Pancreas (tissue), 10 donors: Measurements from ENCODE around the gene BTBD17. TPM values are rescaled to one million over a fixed set of nuclear protein-coding genes. Genes with fewer than 3 reads are reported as not detected.

Experiments
- ATAC-seq, 4 donors: fragments of 200-7000 bp; cut with Tn5 transposase; one replicate each; pipeline versions ENCODE4 v1.8.0 to v1.9.1; 2020; ENCODE audit warnings: mild to moderate bottlenecking in 4 of 4, moderate library complexity in 4 of 4
- DNase-seq, 6 donors: peaks; one replicate each; pipeline ENCODE4 v3.0.0-alpha.2; 2020
- FAIRE-seq: peaks from 2 replicates; lab custom pipeline; 2012; peaks lifted over from hg19 to GRCh38; lab: Jason Lieb, UNC
- H3K27ac ChIP-seq, 4 donors: fragments of 200-600 bp; sonication (generic); 1 replicate in 3 of 4; 2 replicates in 1 of 4; pipeline versions ENCODE4 v1.5.0 to v1.8.0; 2020
- H3K27me3 ChIP-seq, 4 donors: fragments of 200-600 bp; one replicate each; pipeline ENCODE4 v1.8.0; 2021
- H3K36me3 ChIP-seq, 3 donors: fragments of 200-600 bp; sonication (generic) in 1 of 3; one replicate each; pipeline versions ENCODE4 v1.5.0 to v1.8.0; 2020 to 2021
- H3K4me1 ChIP-seq, 3 donors: fragments of 200-600 bp; one replicate each; pipeline ENCODE4 v1.8.0; 2021
- H3K4me3 ChIP-seq, 4 donors: fragments of 200-600 bp; sonication (generic) in 2 of 4; one replicate each; pipeline versions ENCODE4 v1.5.0 to v1.8.0; 2020 to 2021
- H3K9me3 ChIP-seq, 4 donors: fragments of 200-600 bp; one replicate each; pipeline ENCODE4 v1.8.0; 2021
- WGBS, 2 donors: extraction: QIAGEN DNeasy Blood & Tissue Kit; methylation state at CpG; one replicate each; pipeline ENCODE4 v1.1.7; 2013; 5-methylcytosine and 5-hydroxymethylcytosine counted together
- intact Hi-C, 3 donors: fragments of 100-400 bp; cut with DNase I; formaldehyde crosslinking; loops; one replicate each; pipeline versions ENCODE4 v1.11.1 to v1.14.2; 2022
- polyA plus RNA-seq, 2 donors: library from polyadenylated mRNA; stranded (reverse); fragments of 200-250 nt; gene quantifications; one replicate each; pipeline ENCODE4 v1.2.3, GENCODE V29; 2013
- total RNA-seq, 6 donors: library from RNA; stranded (reverse); fragmentation: NEBNext Ultra II Directional in 4 of 6; extraction: Animal tissue kit (Norgen Biotek cat#: 25700) in 4 of 6; gene quantifications; one replicate each; pipeline versions ENCODE4 v1.2.1 to v1.2.4, GENCODE V29; 2021 to 2023
- TF ChIP-seq, protein P1 (sequence below), 4 donors: fragments of 200-600 bp; sonication (generic) in 3 of 4; IDR thresholded peaks; one replicate each; pipeline versions ENCODE4 v1.5.0 to v1.8.0; 2021; ENCODE audit warnings: antibody characterized with exemption in 4 of 4
- donor health status: healthy with polysubstance abuse.
- donor health status: DM: no; HTN: no; CAD: no; lungs with moderate emphysema.
- donor health status: DM: no; HTN: no; CAD: no.
- donor health status: control.
- donor health status: control.
- donor health status: Bipolar disorder and iron deficiency.
- donor health status: DM: yes; HTN: yes; CAD: no.
- donor health status: DM: no; HTN: no; CAD: no.
- donor health status: DM: no; HTN: no; CAD: no.
- donor health status: DM: yes; HTN: yes; CAD: no.

BTBD17 gene, protein sequence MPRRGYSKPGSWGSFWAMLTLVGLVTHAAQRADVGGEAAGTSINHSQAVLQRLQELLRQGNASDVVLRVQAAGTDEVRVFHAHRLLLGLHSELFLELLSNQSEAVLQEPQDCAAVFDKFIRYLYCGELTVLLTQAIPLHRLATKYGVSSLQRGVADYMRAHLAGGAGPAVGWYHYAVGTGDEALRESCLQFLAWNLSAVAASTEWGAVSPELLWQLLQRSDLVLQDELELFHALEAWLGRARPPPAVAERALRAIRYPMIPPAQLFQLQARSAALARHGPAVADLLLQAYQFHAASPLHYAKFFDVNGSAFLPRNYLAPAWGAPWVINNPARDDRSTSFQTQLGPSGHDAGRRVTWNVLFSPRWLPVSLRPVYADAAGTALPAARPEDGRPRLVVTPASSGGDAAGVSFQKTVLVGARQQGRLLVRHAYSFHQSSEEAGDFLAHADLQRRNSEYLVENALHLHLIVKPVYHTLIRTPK
- total RNA-seq (under 1 TPM; 0.08 to 0.22 (median 0.15) TPM), polyA plus RNA-seq (1 to 10 TPM in 1 of 2 donors, under 1 TPM in 1; 0.19 to 1.7 TPM)

DNA sequence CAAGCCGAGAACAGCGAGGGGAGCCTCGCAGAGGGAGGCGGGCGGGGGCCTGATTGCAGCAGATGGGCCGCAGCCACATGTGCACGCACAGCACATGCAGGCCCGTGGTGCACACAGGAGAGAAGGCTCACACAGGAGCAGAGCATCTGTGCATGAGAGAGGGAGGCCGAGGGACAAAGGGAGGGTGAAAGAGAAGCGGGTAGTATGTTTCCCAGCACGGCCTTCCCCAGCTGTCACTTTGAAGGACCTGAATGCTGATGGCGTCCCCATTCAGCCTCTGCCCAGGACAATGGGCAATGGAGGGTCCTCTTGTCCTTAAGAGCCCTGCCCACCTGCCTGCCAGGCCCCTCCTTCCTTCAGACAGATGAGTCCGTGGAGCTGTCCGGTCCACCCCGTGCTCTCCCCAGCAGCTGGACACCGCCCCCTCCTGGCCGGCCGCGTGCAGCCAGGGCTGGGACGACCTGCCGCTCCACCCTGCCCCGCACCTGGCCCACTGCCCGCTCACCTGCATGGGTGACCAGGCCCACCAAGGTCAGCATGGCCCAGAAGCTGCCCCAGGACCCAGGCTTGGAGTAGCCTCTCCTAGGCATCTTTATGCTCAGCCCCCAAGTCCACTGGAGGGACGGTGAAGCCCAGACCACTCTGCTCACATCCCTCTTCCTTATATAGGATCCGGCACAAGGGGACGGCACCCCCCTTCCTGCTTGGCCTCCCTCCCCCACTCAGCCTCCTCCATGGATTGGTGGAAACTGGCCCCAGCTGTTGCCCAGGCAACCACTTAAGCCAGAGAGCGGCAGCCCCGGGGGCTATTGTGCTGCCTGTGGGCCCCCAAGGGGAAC lies at the start of gene BTBD17:
TSS of gene BTBD17 (minus strand) at position 639 of the 839 bp plus-strand sequence. CDS start at position 590, 49 bp downstream.
- TF ChIP-seq, protein P1, sequence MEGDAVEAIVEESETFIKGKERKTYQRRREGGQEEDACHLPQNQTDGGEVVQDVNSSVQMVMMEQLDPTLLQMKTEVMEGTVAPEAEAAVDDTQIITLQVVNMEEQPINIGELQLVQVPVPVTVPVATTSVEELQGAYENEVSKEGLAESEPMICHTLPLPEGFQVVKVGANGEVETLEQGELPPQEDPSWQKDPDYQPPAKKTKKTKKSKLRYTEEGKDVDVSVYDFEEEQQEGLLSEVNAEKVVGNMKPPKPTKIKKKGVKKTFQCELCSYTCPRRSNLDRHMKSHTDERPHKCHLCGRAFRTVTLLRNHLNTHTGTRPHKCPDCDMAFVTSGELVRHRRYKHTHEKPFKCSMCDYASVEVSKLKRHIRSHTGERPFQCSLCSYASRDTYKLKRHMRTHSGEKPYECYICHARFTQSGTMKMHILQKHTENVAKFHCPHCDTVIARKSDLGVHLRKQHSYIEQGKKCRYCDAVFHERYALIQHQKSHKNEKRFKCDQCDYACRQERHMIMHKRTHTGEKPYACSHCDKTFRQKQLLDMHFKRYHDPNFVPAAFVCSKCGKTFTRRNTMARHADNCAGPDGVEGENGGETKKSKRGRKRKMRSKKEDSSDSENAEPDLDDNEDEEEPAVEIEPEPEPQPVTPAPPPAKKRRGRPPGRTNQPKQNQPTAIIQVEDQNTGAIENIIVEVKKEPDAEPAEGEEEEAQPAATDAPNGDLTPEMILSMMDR (IDR thresholded peaks at IDR 0.05), result peak; percentile 56 to 73 (median 62)
- DNase-seq (peak; percentile 40 to 87 (median 73)), ATAC-seq (peak; percentile 72 to 90 (median 86)), FAIRE-seq (no peak)
- Histone ChIP-seq H3K27ac (no peak within 1 kb of the TSS), H3K4me3 (no peak within 1 kb of the TSS), H3K4me1 (peaks cover 0 to 3% (median 0%) of the 10 kb centered on the region in 3 donors), H3K36me3 (no peaks in the 10 kb centered on the region), H3K9me3 (no peaks in the 10 kb centered on the region), H3K27me3 (peaks cover 0 to 23% (median 2%) of the 10 kb centered on the region in 4 donors)
- intact Hi-C loops, result loop anchor here in 1 of 3 donors (5.0 kb wide), 1 partner anchor 49 kb away; no protein-coding TSS in a partner anchor
- 23 to 24% methylated on average over 28 of the region's 28 CpGs for WGBS, 2 donors

DNA sequence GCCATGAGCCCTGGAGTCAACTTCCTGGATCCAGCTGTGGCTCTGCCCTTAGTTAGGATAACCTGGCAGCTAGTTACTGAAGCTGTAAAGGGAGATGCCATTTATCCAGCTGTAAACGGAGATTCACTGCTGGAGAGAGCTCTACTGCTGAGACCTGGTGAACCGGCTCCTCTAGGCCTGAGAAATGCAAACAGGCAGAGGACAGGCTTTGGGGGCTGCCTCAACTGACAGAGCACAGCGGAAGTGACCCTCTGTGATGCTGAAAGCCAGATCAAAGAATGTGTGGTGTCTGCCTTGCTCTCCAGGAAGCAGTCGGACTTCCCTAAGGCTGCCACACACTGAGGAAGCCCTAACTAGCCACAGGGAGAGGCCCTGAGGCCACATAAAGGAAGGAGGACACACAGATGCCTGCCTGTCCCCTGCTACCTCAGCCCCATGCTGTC lies 48.4 kb upstream of the BTBD17 start:
- FAIRE-seq, result no peak
- DNase-seq, result no peak
- intact Hi-C loops, result no loop called here
- H3K36me3 ChIP-seq, result no peaks in the 10 kb centered on the region
- H3K4me1 ChIP-seq, result no peaks in the 10 kb centered on the region
- ATAC-seq, result no peak
- H3K27ac ChIP-seq, result no peak overlapping the region
- no peaks in the 10 kb centered on the region for H3K27me3 ChIP-seq
- TF ChIP-seq, protein P1 (IDR thresholded peaks at IDR 0.05), result no peak
- H3K4me3 ChIP-seq, result no peak overlapping the region
- 89 to 90% methylated on average over 4 of the region's 4 CpGs for WGBS, 2 donors
- no peaks in the 10 kb centered on the region for H3K9me3 ChIP-seq

DNA sequence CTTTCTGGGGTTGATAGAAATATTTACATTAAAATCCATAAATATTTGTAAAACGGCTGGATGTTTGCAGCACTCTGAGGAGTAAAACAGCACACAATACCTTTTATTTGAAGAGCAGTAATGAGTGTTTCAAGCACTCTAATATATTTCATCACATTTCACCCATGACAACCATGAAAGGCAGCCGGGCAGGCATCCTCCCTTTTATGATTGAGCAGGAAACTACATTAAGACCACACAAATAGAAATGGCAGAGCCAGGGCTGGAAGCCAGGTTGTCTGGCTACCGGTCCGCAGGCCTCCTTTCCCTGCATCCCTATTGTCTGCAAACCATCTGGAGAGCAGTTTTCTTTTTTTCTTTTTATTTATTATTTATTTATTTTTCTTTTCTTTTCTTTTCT lies 47.1 kb upstream of the BTBD17 start:
- no peak overlapping the region for H3K27ac ChIP-seq
- H3K9me3 ChIP-seq, result no peaks in the 10 kb centered on the region
- TF ChIP-seq, protein P1 (IDR thresholded peaks at IDR 0.05), result no peak
- H3K4me1 ChIP-seq, result no peaks in the 10 kb centered on the region
- FAIRE-seq (no peak), DNase-seq (no peak), ATAC-seq (peak in 3 of 4 donors; percentile 13 to 76 (median 44))
- H3K4me3 ChIP-seq, result no peak overlapping the region
- H3K36me3 ChIP-seq, result no peaks in the 10 kb centered on the region
- H3K27me3 ChIP-seq, result no peaks in the 10 kb centered on the region
- WGBS, 2 donors, result 56 to 76% methylated on average over 4 of the region's 4 CpGs
- intact Hi-C loops, result no loop called here

DNA sequence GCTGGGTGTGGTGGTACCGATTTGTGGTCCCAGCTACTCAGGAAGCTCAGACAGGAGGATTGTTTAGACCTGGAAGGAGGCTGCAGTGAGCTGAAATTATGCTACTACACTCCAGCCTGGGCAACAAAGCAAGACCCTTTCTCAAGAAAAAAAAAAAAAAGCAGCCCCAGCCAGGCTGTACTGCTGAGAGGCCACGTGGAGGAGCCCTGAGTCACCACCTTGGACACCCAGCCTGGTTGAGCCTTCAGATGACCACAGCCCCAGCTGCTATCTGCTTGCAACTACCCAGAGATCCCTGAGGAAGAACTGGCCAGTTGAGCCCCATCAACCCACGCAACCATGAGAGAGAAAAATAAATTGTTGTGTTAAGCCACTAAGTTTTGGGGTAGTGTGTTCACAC lies 46.6 kb upstream of the BTBD17 start:
- Histone ChIP-seq H3K36me3 (no peaks in the 10 kb centered on the region), H3K4me1 (no peaks in the 10 kb centered on the region), H3K27me3 (no peaks in the 10 kb centered on the region), H3K9me3 (no peaks in the 10 kb centered on the region), H3K27ac (no peak overlapping the region), H3K4me3 (no peak overlapping the region)
- no peak for DNase-seq
- FAIRE-seq, result no peak
- ATAC-seq, result peak; percentile 68 to 91 (median 83)
- 71 to 85% methylated on average over 3 of the region's 3 CpGs for WGBS, 2 donors
- TF ChIP-seq, protein P1 (IDR thresholded peaks at IDR 0.05), result no peak
- intact Hi-C loops, result no loop called here
